ACC112 (cell line): ENCODE data around the gene ZMPSTE24.

Experiments used
- H2AFZ ChIP-seq: fragments of 200-600 bp; sonication (generic); one replicate; pipeline ENCODE4 v1.6.0; 2017; ENCODE audit warnings: antibody characterized with exemption, low read length; ENCODE audit not compliant: unreplicated experiment
- H3K27ac ChIP-seq: fragments of 200-600 bp; sonication (generic); 2 replicates; pipeline ENCODE4 v1.5.1; 2014; ENCODE audit warnings: low read depth, mild to moderate bottlenecking, antibody characterized with exemption, low read length, moderate library complexity
- H3K27me3 ChIP-seq: fragments of 200-600 bp; sonication (generic); 2 replicates; pipeline ENCODE4 v1.6.1; 2014; ENCODE audit warnings: mild to moderate bottlenecking, antibody characterized with exemption, low read length, moderate library complexity, mixed read lengths; ENCODE audit not compliant: insufficient read depth
- H3K36me3 ChIP-seq: fragments of 200-600 bp; sonication (generic); 2 replicates; pipeline ENCODE4 v1.6.1; 2016; ENCODE audit warnings: mild to moderate bottlenecking, antibody characterized with exemption, low read length, moderate library complexity, mixed read lengths; ENCODE audit not compliant: insufficient read depth
- H3K4me1 ChIP-seq: fragments of 200-600 bp; sonication (generic); one replicate; pipeline ENCODE4 v1.6.1; 2016; ENCODE audit warnings: low read length, mixed read lengths; ENCODE audit not compliant: insufficient read depth, unreplicated experiment, control insufficient read depth
- H3K4me3 ChIP-seq: fragments of 200-600 bp; sonication (generic); 2 replicates; pipeline ENCODE4 v1.5.1; 2014; ENCODE audit warnings: mild to moderate bottlenecking, low read depth, low read length
- H3K79me2 ChIP-seq: fragments of 200-600 bp; sonication (generic); one replicate; pipeline ENCODE4 v1.6.0; 2016; ENCODE audit warnings: low read length; ENCODE audit not compliant: control insufficient read depth, unreplicated experiment, insufficient read depth

Gene ZMPSTE24

DNA sequence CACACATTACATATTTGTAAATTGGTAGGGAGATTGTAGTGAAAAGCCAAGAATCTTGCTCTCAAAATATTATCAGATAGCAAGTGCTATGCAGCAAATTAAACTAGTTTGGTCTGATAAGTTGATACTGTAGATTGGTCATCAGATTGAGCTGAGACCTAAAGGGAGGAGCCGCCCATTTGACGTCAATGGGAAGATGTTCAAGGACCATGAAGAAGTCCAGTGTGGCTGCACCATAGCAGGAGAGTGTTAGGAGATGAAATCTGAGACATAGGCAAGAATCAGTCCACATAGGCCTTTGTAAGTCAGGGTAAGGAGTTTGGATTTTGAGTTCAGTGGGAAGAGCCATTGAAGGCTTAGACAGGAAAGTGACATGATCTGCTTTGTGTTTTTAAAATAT lies 16.3 kb downstream of the ZMPSTE24 start:
- H3K4me1 ChIP-seq: peaks cover 5% of the 10 kb centered on the region
- H3K36me3 ChIP-seq: peaks cover 43% of the 10 kb centered on the region
- H3K27me3 ChIP-seq: no peaks in the 10 kb centered on the region
- H3K27ac ChIP-seq: no peak overlapping the region
- peaks cover 5% of the 10 kb centered on the region for H3K79me2 ChIP-seq
- no peak overlapping the region for H2AFZ ChIP-seq
- no peak overlapping the region for H3K4me3 ChIP-seq

DNA sequence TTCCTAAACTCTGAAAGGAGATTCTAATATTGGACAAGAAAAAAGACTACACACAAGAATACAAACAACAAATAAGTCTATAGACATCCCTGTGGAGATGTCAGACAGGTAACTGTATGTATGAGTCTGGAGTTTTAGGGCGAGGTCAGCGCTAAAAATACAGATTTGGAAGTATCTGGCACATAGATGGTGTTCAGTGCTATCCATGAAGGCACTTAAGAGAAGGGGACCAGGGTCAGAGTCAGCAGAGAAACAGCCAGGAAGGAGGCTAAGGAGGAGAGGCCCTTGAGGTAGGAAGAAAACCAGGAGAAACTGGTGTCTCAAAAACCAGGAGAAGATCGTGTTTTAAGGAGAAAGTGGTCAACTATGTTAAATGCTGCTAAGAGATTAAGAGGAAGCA lies 18.1 kb downstream of the ZMPSTE24 start:
- H3K27ac ChIP-seq: no peak overlapping the region
- H3K4me1 ChIP-seq: no peaks in the 10 kb centered on the region
- H3K4me3 ChIP-seq: no peak overlapping the region
- peaks cover 35% of the 10 kb centered on the region for H3K36me3 ChIP-seq
- no peaks in the 10 kb centered on the region for H3K27me3 ChIP-seq
- H3K79me2 ChIP-seq: peaks cover 5% of the 10 kb centered on the region
- H2AFZ ChIP-seq: no peak overlapping the region

DNA sequence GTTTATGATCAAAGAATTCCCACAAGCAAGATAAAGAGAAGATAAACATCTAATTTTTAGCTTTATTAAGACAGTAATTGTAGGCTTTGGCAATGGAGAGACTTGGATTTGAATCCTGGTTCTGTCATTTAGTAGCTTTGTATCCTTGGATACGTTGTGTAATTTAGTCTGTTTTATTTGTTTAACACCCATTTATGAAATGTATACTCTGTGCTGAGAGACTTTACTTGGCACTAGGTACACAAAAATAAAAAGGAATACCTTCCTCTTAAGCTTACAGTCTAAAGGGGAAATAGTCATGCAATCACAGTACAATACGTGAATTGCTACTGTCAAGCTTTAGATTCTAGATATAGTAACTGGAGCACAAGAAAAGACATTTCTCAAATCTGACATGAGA lies 23.8 kb downstream of the ZMPSTE24 start:
- H3K36me3 ChIP-seq: peaks cover 3% of the 10 kb centered on the region; the same call in 1 of the 2 replicates
- no peaks in the 10 kb centered on the region for H3K27me3 ChIP-seq
- no peaks in the 10 kb centered on the region for H3K79me2 ChIP-seq
- no peaks in the 10 kb centered on the region for H3K4me1 ChIP-seq
- H2AFZ ChIP-seq: no peak overlapping the region
- H3K27ac ChIP-seq: no peak overlapping the region
- no peak overlapping the region for H3K4me3 ChIP-seq

DNA sequence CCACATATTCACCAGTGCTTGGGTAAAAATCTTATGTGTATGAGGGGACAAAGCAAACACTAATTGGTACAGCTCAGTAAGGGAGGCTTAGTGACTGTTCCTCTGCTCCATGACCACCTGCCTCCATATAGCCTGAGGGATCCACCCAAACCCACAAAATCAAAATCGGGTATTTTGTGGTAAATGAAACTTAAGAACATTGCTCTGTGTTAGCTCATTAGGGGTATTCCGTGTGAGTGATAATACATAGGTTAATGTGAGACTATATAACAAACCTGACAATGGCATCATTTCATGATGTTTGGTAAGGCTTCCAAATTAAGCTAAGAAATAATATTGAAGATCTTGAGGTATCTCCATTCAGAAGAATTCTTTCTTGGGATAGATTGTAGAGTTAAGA lies 33.3 kb downstream of the ZMPSTE24 start:
- H3K36me3 ChIP-seq: peaks cover 45% of the 10 kb centered on the region

DNA sequence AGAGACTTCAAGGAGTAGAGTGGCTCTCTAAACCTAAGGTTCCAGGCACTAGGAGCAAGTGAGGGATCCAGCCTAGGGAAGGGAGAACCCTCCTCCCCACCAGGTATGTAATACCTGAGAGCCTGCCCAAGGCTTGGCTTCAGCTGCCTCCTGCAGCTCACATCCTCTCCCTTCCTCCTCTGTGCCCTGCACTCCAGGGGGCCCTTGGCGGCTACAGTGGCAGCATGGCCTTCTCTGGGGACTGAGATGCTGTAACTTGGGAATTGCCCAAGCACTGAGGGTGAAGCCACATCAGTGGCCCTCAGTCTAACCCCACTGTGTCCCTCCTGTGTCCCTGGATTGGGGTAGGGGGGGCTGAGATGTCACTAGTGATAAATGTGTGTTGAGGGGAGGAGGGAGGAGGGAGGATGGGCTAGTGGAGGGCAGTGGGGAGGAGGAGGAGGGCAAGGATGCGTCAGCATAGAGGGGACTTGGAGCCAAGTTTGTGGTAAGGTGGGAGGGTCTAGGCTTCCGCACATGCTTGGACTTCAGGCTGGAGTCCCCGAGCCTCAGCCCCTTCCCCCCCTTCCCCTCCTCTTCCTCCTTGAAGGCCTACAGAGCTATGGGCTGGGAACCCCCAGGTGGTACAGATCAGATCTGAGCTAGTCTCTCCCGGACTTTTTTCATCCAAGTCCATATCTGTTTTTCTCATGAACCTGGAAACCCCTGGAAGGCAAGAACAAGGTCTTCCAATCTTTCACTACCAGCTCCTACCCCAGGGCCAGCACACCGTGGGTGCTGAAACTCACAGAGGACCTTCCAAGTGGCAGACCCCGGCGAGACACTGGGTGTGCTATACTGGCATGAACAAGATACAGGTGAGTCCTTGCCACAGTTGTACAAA lies 41.6 kb downstream of the ZMPSTE24 start:
- no peaks in the 10 kb centered on the region for H3K79me2 ChIP-seq
- no peak overlapping the region for H2AFZ ChIP-seq
- H3K27me3 ChIP-seq: no peaks in the 10 kb centered on the region
- no peak overlapping the region for H3K27ac ChIP-seq
- H3K4me1 ChIP-seq: peaks cover 14% of the 10 kb centered on the region
- peaks cover under 1% of the 10 kb centered on the region; the same call in 1 of the 2 replicates for H3K36me3 ChIP-seq
- no peak overlapping the region for H3K4me3 ChIP-seq

More for the DNA sequence above, 33.3 kb downstream of the ZMPSTE24 start:
- Histone ChIP-seq H3K4me1 (no peaks in the 10 kb centered on the region), H3K4me3 (no peak overlapping the region), H2AFZ (no peak overlapping the region), H3K79me2 (no peaks in the 10 kb centered on the region), H3K27me3 (no peaks in the 10 kb centered on the region), H3K27ac (no peak overlapping the region)

DNA sequence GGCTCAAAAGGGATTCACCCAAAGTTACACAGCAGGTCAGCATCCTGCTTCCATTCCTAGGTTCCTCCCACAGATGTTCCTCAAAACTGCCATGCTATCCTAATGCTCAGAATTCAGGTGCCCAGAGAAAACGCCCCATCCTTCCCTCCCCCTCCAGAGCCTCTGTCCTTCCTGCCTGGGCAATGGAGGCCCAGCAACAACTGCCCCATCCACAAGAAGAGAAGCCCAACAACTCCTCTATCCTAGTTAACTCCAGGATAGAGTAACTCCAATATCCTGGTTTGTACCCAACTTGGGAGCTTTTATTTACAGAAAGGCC lies 42.2 kb downstream of the ZMPSTE24 start:
- Histone ChIP-seq H3K4me1 (peaks cover 14% of the 10 kb centered on the region), H3K79me2 (no peaks in the 10 kb centered on the region), H3K36me3 (no peaks in the 10 kb centered on the region), H3K27me3 (no peaks in the 10 kb centered on the region), H2AFZ (no peak overlapping the region), H3K4me3 (no peak overlapping the region), H3K27ac (no peak overlapping the region)

DNA sequence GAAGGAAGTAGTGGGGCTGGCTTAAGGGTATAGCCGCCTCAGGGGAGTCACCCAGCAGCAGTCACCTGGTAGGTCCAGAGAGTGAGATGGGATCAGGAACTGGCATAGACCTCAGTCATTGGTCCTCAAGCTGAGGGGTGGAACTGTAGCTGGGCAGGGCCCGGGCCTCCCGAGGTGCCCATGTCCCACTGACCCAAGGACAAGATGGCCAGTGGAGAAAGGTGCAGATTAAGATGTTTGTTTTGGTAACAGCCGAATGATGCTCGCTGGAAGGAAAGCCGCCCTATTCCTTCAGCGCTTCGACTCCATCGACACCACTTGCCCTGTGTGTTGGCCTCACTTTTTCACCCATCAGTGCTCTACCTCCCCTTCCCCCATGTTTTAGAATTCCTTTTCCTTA lies 42.6 kb downstream of the ZMPSTE24 start:
- Histone ChIP-seq H3K4me1 (peaks cover 14% of the 10 kb centered on the region), H3K4me3 (no peak overlapping the region), H3K27me3 (no peaks in the 10 kb centered on the region), H3K79me2 (no peaks in the 10 kb centered on the region), H2AFZ (no peak overlapping the region), H3K36me3 (no peaks in the 10 kb centered on the region), H3K27ac (no peak overlapping the region)

DNA sequence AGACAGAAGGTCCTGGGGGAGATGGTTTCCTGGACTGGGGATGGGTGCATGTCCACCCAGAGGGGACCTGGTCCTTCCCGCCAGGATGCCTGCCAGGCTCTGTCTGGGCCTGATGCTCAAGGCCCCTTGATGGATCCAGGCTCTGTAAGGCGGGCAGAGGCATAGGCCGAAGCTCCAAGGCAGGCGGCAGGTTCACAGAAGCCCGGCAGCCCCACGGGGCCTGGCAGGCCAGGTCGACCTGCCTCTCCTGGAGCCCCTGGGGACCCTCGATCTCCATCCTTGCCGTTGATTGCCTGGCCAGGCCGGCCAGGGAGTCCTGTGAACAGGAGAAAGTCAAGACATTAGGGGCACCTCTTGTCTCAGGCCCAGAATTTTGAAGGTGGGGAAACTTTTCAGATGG lies 43.0 kb downstream of the ZMPSTE24 start:
- no peaks in the 10 kb centered on the region for H3K27me3 ChIP-seq
- H2AFZ ChIP-seq: no peak overlapping the region
- H3K79me2 ChIP-seq: no peaks in the 10 kb centered on the region
- no peak overlapping the region for H3K27ac ChIP-seq
- H3K36me3 ChIP-seq: no peaks in the 10 kb centered on the region
- peaks cover 14% of the 10 kb centered on the region for H3K4me1 ChIP-seq
- H3K4me3 ChIP-seq: no peak overlapping the region

DNA sequence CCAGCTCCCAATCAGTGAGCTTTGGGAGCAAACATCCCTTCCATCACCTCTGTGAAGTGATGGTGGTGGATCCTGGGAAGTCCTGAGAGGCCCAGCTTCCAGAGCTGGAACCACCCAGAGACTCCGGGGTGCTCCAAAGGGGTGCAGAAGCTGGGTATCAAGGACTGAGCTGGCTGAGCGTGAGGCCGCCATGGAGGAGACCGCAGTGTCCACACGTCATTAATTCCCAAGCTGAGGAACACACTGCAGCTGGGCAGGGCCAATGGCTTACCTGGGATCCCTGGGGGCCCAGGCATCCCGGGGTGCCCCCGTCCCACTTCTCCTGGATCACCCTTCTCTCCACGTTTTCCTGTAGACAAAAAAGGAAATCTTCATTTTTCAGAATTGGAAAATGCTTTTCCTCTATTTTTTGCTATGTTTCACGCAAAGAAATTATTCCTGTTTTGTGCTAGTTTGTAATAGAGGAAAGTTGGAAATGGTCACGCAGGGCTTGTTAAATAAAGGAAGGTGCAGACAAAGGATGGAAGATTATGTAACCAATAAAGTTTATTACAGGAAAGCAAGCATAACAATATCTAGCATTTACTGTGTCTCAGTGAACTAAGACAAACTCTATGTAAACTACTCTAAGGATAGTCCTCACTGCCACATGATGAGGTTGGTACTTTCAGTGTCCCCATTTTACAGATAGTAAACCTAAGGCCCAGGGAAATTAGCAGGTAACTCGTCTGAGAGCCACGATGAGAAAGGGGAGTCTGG lies 43.7 kb downstream of the ZMPSTE24 start:
- Histone ChIP-seq H3K79me2 (no peaks in the 10 kb centered on the region), H2AFZ (no peak overlapping the region), H3K4me1 (peaks cover 14% of the 10 kb centered on the region), H3K36me3 (no peaks in the 10 kb centered on the region), H3K27ac (no peak overlapping the region), H3K4me3 (no peak overlapping the region), H3K27me3 (no peaks in the 10 kb centered on the region)

DNA sequence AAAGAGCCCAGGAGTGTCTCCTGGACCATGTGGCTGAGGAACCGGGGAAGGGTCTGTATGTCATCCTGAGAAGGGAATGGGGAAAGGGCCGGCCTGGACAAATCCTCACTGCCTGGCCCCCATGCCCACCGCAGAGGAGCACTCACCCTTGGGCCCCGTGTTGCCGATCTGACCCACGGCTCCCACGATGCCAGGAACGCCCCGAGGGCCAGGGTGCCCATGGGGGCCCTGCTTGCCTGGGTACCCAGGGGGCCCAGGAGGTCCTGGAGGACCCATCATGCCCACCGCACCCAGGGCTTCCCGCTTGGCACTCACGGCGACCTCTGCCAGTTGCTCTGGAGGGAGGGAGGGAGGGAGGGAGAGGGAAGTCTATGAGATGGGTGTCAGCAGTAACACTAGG lies 44.4 kb downstream of the ZMPSTE24 start:
- Histone ChIP-seq H3K4me1 (peaks cover 14% of the 10 kb centered on the region), H2AFZ (no peak overlapping the region), H3K27me3 (no peaks in the 10 kb centered on the region)

More for the DNA sequence above, 44.4 kb downstream of the ZMPSTE24 start:
- Histone ChIP-seq H3K79me2 (no peaks in the 10 kb centered on the region), H3K27ac (no peak overlapping the region), H3K36me3 (no peaks in the 10 kb centered on the region), H3K4me3 (no peak overlapping the region)
